ENCODE results near the gene TPRG1L.

DNA sequence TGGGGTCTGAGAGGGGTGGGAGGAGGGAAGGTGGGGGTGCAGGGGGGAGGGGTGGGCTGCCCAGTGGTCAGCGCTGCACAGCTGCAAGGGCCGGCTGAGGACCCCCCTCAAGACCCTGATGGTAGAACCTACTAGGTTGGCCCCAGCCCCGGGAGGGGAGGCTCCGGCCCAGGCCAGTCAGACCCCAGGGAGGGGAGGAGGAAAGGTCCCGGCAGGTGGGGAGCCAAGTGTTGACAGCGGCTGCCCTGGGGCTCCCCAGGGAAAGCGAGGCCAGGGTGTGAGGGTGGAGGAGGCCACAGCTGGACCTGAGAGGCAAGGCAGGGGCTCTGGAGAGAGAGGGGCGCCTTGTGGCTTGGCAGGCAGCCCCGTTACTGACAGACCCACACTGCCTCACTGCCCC is 44.6 kb upstream of the TPRG1L start:
- TF ChIP-seq, protein P1, sequence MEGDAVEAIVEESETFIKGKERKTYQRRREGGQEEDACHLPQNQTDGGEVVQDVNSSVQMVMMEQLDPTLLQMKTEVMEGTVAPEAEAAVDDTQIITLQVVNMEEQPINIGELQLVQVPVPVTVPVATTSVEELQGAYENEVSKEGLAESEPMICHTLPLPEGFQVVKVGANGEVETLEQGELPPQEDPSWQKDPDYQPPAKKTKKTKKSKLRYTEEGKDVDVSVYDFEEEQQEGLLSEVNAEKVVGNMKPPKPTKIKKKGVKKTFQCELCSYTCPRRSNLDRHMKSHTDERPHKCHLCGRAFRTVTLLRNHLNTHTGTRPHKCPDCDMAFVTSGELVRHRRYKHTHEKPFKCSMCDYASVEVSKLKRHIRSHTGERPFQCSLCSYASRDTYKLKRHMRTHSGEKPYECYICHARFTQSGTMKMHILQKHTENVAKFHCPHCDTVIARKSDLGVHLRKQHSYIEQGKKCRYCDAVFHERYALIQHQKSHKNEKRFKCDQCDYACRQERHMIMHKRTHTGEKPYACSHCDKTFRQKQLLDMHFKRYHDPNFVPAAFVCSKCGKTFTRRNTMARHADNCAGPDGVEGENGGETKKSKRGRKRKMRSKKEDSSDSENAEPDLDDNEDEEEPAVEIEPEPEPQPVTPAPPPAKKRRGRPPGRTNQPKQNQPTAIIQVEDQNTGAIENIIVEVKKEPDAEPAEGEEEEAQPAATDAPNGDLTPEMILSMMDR (IDR thresholded peaks at IDR 0.05) = no peak
- no peak for TF ChIP-seq POLR2A (IDR thresholded peaks at IDR 0.05; ENCODE audit: low read depth)

Data from esophagus muscularis mucosa (tissue), 3 donors.